Activated T-cell treated with anti-CD3 and anti-CD28 coated beads, Interleukin-2, amount 50 U/mL, for 24 hours (primary cell): Measurements from ENCODE around the gene NSMCE3.

Source experiments
- DNase-seq: peaks from one replicate; pipeline ENCODE4 v3.0.0-alpha.2; 2020
- H3K27ac Mint-ChIP-seq: 2 replicates; pipeline ENCODE4 v1.8.0; 2020; ENCODE audit warnings: mild to moderate bottlenecking, mixed read lengths
- H3K27me3 Mint-ChIP-seq: 2 replicates; pipeline ENCODE4 v1.8.0; 2020; ENCODE audit warnings: mixed read lengths
- H3K36me3 Mint-ChIP-seq: 2 replicates; pipeline ENCODE4 v1.8.0; 2020; ENCODE audit warnings: low read depth, mixed read lengths
- H3K4me1 Mint-ChIP-seq: 2 replicates; pipeline ENCODE4 v1.8.0; 2020; ENCODE audit warnings: low read depth, mixed read lengths
- H3K4me3 Mint-ChIP-seq: 2 replicates; pipeline ENCODE4 v1.8.0; 2020; ENCODE audit warnings: mild to moderate bottlenecking, moderate library complexity, mixed read lengths
- H3K9me3 Mint-ChIP-seq: 2 replicates; pipeline ENCODE4 v1.8.0; 2020; ENCODE audit warnings: mixed read lengths

The NSMCE3 gene

DNA sequence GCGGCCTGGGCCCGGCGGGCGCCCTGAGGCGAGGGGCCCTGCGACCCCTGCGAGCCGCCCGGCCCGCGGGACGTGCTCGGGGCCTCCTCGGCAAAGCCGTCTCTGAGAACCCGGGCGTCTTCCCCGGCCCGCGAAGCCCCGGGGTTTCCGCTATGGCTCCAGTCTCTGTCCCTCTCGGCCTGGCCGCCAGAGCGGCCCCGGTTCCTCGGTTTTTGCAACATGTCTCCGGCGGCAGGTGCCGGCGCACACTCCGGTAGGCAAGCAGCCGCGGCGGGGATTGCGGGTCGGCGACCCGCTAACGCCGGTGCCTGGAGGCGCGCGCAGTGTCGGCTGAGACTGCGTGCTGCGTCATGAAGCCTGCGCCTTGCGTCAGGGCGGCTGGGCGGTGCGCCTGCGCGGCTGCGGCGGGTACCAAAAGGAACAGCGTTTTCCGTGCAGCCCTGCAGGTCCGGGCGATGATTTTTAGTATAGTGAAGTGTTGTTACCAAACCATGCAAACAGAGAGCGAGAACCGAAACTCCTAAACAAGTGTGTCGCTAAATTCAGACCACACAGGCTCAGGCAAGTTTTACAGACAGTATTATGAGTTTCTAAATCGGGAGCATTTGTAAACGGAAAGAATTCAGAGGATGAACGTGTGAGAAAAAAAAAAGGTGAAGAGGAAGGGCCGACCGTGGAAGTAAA is at the start of gene NSMCE3:
NSMCE3 (minus strand) TSS at position 338 of the 684 bp plus-strand sequence; CDS start at position 221, 117 bp downstream.
- peak; percentile 94 for DNase-seq
- H3K27ac Mint-ChIP-seq, result peak within 1 kb of the TSS; percentile 99
- H3K4me1 Mint-ChIP-seq, result peaks cover 48% of the 10 kb centered on the region
- no peaks in the 10 kb centered on the region for H3K9me3 Mint-ChIP-seq
- H3K36me3 Mint-ChIP-seq, result peaks cover 22% of the 10 kb centered on the region
- H3K27me3 Mint-ChIP-seq, result peaks cover 2% of the 10 kb centered on the region
- H3K4me3 Mint-ChIP-seq, result peak within 1 kb of the TSS; percentile 95

- H3K4me3 Mint-ChIP-seq, result no peak overlapping the region
- H3K27me3 Mint-ChIP-seq, result peaks cover 25% of the 10 kb centered on the region
- H3K27ac Mint-ChIP-seq, result no peak overlapping the region
- DNase-seq, result no peak
- H3K9me3 Mint-ChIP-seq, result peaks cover 4% of the 10 kb centered on the region
- H3K36me3 Mint-ChIP-seq, result no peaks in the 10 kb centered on the region
- no peaks in the 10 kb centered on the region for H3K4me1 Mint-ChIP-seq
Measured at GRCh38 chr15:29316422-29316821, 46.8 kb upstream of the NSMCE3 start.

DNA sequence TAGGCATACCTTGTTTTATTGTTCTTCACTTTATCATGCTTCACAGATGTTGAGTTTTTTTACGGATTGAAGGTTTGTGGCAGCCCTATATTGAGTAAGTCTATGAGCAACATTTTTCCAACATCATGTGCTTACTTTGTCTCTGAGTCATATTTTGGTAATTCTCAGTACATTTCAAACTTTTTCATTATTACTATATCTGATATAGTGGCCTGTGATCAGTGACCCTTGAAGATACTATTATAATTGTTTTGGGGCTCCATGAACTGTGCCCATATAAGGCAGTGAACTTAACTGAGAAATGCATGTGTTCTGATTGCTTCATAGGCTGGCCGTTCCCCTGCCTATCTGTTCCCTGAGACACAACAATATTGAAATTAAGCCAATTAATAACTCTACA is 42.8 kb upstream of the NSMCE3 start:
- Mint-ChIP-seq H3K27ac (no peak overlapping the region), H3K36me3 (no peaks in the 10 kb centered on the region), H3K4me1 (no peaks in the 10 kb centered on the region), H3K4me3 (no peak overlapping the region), H3K9me3 (no peaks in the 10 kb centered on the region), H3K27me3 (peaks cover 9% of the 10 kb centered on the region)
- no peak for DNase-seq

- DNase-seq, result no peak
Measured at GRCh38 chr15:29311696-29312095, 42.1 kb upstream of the NSMCE3 start.

DNA sequence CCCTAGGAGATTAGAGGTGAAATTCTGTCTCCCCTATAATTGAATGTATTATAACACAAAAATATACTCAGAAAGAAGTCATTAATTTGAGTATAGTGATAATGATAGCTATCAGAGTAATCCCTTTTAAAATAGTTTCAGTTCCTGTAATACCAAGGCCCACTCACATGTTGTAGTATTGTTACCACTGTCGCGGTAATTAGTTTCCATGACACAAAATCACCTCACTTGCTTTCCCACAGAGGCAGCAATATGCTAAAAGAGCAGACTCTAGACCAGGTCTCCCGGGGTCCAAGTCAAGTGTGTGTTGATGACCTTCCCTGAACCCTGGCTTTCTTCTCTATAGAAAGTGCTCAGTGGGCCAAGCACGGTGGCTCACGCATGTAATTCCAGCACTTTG is 39.5 kb upstream of the NSMCE3 start:
- Mint-ChIP-seq H3K9me3 (no peaks in the 10 kb centered on the region), H3K36me3 (no peaks in the 10 kb centered on the region), H3K4me1 (no peaks in the 10 kb centered on the region), H3K27ac (no peak overlapping the region), H3K27me3 (peaks cover 14% of the 10 kb centered on the region), H3K4me3 (no peak overlapping the region)
- no peak for DNase-seq

More at GRCh38 chr15:29311696-29312095, 42.1 kb upstream of the NSMCE3 start:
- no peaks in the 10 kb centered on the region for H3K4me1 Mint-ChIP-seq
- H3K27ac Mint-ChIP-seq, result no peak overlapping the region
- no peaks in the 10 kb centered on the region for H3K9me3 Mint-ChIP-seq
- no peak overlapping the region for H3K4me3 Mint-ChIP-seq
- no peaks in the 10 kb centered on the region for H3K36me3 Mint-ChIP-seq
- H3K27me3 Mint-ChIP-seq, result peaks cover 9% of the 10 kb centered on the region

DNA sequence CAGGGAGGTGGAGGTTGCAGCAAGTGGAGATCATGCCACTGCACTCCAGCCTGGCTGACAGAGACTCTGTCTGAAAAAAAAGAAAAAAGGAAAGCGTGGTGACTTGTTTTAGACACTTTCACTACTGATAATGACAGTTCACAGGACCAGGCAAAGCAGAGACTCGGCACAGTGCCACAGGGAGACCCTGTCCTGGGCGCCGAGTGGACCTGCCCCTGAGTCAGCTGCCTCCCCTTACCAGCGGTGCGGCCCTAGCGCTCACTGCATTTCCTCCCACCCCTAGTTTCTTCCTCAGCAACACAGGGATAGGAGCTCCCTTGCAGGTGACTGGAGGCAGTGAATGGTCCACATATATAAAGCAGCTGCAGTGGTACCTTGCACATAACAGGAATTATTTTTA is 38.7 kb upstream of the NSMCE3 start:
- Mint-ChIP-seq H3K4me3 (no peak overlapping the region), H3K27ac (no peak overlapping the region), H3K4me1 (no peaks in the 10 kb centered on the region), H3K9me3 (no peaks in the 10 kb centered on the region), H3K27me3 (peaks cover 12% of the 10 kb centered on the region), H3K36me3 (no peaks in the 10 kb centered on the region)
- no peak for DNase-seq

GRCh38 chr15:29305556-29305955 is 35.9 kb upstream of the NSMCE3 start:
- Mint-ChIP-seq H3K9me3 (no peaks in the 10 kb centered on the region), H3K27ac (no peak overlapping the region), H3K4me1 (no peaks in the 10 kb centered on the region), H3K27me3 (peaks cover 12% of the 10 kb centered on the region), H3K36me3 (no peaks in the 10 kb centered on the region), H3K4me3 (no peak overlapping the region)
- DNase-seq, result no peak

GRCh38 chr15:29302871-29303270 is 33.2 kb upstream of the NSMCE3 start:
- no peaks in the 10 kb centered on the region for H3K36me3 Mint-ChIP-seq
- no peaks in the 10 kb centered on the region for H3K9me3 Mint-ChIP-seq
- H3K4me1 Mint-ChIP-seq, result no peaks in the 10 kb centered on the region
- H3K27ac Mint-ChIP-seq, result no peak overlapping the region
- H3K27me3 Mint-ChIP-seq, result peaks cover 12% of the 10 kb centered on the region
- no peak for DNase-seq
- no peak overlapping the region for H3K4me3 Mint-ChIP-seq

- Mint-ChIP-seq H3K9me3 (peaks cover 4% of the 10 kb centered on the region), H3K36me3 (no peaks in the 10 kb centered on the region), H3K4me1 (no peaks in the 10 kb centered on the region), H3K4me3 (no peak overlapping the region), H3K27me3 (no peaks in the 10 kb centered on the region), H3K27ac (no peak overlapping the region)
- DNase-seq, result no peak
Measured at GRCh38 chr15:29299784-29300183, 30.2 kb upstream of the NSMCE3 start.

DNA sequence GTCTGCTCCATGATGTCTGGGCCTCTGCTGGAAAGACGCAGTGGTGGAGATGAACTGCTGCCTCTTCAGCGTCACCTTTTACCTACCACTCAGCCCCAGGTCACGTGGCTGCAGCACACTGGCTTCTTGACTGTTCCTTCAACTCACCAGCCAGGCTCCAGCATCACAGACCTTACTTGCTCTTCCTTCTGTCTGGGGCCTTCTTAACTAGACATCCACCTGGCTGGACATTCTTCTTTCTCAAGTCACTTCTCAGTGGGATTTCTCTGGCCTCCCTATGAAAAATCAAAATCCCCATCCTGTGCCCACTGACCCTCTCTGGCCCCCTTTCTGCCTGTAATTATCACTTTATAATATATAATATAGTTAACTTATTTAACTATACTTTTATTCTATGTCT is 29.7 kb upstream of the NSMCE3 start:
- peaks cover 4% of the 10 kb centered on the region for H3K9me3 Mint-ChIP-seq
- no peaks in the 10 kb centered on the region for H3K36me3 Mint-ChIP-seq
- H3K4me1 Mint-ChIP-seq, result no peaks in the 10 kb centered on the region
- no peak overlapping the region for H3K4me3 Mint-ChIP-seq
- H3K27me3 Mint-ChIP-seq, result no peaks in the 10 kb centered on the region
- H3K27ac Mint-ChIP-seq, result no peak overlapping the region
- no peak for DNase-seq

GRCh38 chr15:29294732-29295325 is 25.2 kb upstream of the NSMCE3 start:
- H3K27ac Mint-ChIP-seq, result no peak overlapping the region
- no peaks in the 10 kb centered on the region for H3K36me3 Mint-ChIP-seq
- no peak overlapping the region for H3K4me3 Mint-ChIP-seq
- no peak for DNase-seq
- no peaks in the 10 kb centered on the region for H3K4me1 Mint-ChIP-seq
- H3K9me3 Mint-ChIP-seq, result peaks cover 4% of the 10 kb centered on the region
- no peaks in the 10 kb centered on the region for H3K27me3 Mint-ChIP-seq

DNA sequence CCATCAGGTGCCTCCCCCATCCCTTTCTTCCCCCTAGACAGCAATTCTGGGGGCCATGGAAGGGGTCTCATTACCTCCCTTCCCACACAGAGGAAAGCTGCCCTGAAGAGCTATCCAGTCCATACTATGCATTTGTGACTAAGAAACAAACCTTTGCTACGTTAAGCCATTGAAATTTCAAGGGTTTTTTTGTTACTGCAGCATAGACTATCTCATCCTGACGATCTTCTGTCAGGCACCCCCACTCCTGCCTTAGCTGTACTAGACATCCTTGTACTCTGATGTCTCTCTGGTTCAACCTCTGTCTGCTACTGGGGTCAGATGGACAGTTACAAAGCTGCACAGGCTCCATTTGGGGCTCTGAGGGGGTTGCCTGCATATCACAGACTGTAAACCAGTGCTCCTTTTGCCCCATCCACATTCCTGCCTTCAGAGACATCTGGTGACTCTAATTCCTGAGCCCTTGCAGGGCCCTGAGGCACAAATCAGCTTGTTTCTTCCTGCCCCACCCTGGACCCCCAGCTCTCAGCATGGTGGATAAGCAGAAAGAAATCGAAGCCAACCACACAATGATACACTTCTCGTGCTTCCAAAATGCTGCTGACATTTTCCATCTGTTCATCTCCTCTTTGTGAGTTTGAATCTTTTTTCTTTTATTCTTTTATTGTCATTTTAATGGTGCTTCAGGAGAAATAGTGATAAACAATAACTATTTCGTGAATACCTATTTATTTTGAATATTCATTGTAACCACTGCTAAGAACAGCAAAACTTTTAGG is 21.6 kb upstream of the NSMCE3 start:
- H3K4me1 Mint-ChIP-seq, result no peaks in the 10 kb centered on the region
- DNase-seq, result no peak
- no peak overlapping the region for H3K27ac Mint-ChIP-seq
- peaks cover 8% of the 10 kb centered on the region for H3K27me3 Mint-ChIP-seq
- no peaks in the 10 kb centered on the region for H3K36me3 Mint-ChIP-seq
- no peak overlapping the region for H3K4me3 Mint-ChIP-seq
- H3K9me3 Mint-ChIP-seq, result no peaks in the 10 kb centered on the region

DNA sequence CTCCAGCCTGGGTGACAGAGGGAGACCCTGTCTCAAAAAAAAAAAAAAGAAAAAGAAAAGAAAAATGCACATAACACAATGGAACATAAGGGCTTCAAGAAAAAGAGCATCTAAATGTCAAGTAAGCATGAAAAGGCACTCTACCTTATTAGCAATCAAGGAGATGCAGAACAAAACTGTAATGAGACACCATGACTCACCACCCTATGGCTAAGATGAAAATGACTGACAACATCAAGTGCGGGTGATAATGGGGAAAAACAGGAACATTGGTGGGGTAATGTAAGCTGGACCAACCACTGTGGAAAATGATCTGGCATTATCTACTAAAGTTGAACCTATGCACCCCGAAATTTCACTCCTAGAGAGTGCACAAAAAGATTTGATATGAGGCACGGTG is 19.6 kb upstream of the NSMCE3 start:
- Mint-ChIP-seq H3K27me3 (peaks cover 23% of the 10 kb centered on the region), H3K36me3 (no peaks in the 10 kb centered on the region), H3K27ac (no peak overlapping the region), H3K9me3 (no peaks in the 10 kb centered on the region), H3K4me1 (no peaks in the 10 kb centered on the region), H3K4me3 (no peak overlapping the region)
- DNase-seq, result no peak

- H3K4me1 Mint-ChIP-seq, result no peaks in the 10 kb centered on the region
- H3K27ac Mint-ChIP-seq, result no peak overlapping the region
- H3K36me3 Mint-ChIP-seq, result no peaks in the 10 kb centered on the region
- DNase-seq, result no peak
- no peaks in the 10 kb centered on the region for H3K9me3 Mint-ChIP-seq
- H3K27me3 Mint-ChIP-seq, result peaks cover 48% of the 10 kb centered on the region
- no peak overlapping the region for H3K4me3 Mint-ChIP-seq
Measured at GRCh38 chr15:29285386-29285785, 15.8 kb upstream of the NSMCE3 start.

DNA sequence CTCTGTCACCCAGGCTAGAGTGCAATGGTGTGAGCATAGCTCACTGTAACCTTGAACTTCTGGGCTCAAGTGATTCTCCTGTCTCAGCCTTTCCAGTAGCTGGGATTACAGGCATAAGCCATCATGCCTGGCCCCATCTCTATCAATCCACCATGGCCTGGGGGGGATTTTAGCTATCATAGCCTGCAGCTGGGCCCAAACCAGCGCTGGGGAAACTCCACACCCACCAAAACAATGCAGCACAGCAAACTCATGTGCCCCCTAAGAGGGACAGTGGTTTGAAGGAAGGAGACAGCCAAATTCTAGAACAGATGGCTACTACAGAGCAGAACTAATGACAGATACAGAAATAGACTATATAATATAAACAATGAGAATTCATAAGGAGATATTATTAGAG is 13.8 kb upstream of the NSMCE3 start:
- H3K4me3 Mint-ChIP-seq, result no peak overlapping the region
- no peak for DNase-seq
- H3K9me3 Mint-ChIP-seq, result no peaks in the 10 kb centered on the region
- H3K4me1 Mint-ChIP-seq, result no peaks in the 10 kb centered on the region
- H3K36me3 Mint-ChIP-seq, result no peaks in the 10 kb centered on the region
- H3K27ac Mint-ChIP-seq, result no peak overlapping the region
- peaks cover 54% of the 10 kb centered on the region for H3K27me3 Mint-ChIP-seq
